ENCODE measurements around the gene MTUS2.

Gene MTUS2

GRCh38 chr13:29266756-29267733, 446.9 kb downstream of the MTUS2 start:
- no peak for DNase-seq

DNA sequence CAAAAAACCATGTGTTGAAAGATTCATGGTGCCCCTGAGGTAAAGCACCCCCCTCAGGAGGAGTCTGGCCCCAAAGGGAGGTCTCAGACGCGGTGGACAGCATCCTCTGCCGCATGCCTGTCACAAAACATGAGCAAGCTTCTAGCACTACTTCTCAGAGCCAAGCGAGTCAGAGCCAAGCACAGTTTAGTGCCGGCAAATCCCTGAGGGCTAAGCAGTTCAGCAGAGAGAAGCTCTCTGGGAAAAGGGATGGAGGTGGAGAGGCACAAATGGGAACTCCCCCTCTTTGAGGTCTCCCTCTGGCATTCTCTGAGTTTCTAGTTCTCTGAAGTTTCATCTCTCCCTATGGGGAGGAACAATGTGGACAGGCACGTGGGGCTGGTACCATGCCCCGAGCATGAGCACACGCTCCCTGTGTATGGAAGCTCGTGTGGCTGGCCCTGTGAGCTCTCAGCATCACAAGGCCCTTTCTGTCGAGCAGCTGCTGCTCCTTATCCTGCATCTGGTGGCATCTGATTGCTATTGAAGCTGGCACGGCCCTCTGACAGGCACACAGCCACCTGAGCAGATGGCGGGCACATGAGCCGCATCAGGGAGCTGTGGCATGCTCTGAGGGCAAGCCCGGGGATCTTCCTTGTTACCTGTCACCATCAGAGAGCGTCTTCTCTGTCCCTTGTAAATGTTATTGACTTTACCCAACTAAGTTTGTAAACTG, 450.3 kb downstream of the MTUS2 start:
- no peak for DNase-seq

DNA sequence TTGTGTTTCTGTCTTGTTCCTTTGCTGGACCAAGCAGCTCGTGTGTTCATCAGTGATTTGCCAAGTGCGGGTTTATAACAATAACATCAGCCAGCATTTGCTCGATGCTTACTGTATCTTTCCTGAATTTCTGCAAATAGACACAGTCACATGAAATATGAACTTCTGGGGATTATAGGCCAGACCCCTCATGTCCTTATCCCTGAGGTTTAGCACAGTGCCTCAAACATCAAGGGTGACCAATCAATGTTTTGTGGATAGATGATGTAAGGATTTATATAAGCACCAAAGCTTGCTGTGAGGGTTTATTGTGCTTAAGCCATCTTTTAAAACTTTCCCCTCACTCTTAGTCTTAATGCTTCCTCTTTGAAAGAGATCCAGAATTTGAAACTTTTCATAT, 451.5 kb downstream of the MTUS2 start:
- DNase-seq = no peak

DNA sequence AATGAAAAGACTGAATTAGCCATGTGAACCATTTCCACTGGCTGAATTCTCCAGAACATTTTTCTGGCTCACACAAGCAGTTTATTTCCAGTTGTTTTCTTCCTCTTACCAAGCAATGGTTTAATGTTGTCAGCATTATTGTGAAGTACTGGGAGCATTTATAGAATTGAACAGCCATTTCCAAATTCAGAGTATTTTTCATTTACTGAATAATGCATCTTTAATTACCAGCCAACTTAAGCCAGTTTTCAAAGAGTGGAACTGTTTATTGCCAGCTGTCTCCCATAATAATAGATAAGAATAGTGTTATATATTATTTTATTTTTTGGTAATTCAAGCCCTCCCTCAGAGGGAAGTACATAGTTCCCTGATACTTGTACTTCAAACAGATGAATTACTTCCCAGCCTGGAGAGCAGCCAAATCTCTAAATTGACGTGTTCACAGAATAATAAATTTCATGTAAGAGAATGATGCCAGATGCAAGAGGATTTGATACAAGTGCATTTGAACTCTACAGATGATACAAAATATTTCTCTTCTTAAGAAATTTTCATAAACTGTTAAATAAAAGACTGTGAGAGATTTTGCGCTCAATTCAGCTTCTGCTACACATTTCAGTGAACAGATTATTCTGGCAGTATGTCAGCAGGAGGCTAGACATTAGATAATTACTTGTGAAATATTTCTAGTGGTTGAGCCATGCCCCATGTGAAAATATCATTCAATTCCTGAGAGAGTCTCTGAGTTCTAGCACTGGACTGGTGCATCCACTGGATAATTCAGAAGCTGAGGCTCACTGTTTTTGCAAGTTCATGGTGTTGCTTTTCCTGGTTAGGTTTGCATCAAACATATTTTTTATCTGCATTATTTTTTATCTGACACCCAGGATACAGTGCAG, 459.5 kb downstream of the MTUS2 start:
- DNase-seq = no peak

GRCh38 chr13:29281932-29282495, 461.9 kb downstream of the MTUS2 start:
- no peak for DNase-seq

- DNase-seq = no peak
These were observed 464.6 kb downstream of the MTUS2 start for GRCh38 chr13:29284726-29285125.

DNA sequence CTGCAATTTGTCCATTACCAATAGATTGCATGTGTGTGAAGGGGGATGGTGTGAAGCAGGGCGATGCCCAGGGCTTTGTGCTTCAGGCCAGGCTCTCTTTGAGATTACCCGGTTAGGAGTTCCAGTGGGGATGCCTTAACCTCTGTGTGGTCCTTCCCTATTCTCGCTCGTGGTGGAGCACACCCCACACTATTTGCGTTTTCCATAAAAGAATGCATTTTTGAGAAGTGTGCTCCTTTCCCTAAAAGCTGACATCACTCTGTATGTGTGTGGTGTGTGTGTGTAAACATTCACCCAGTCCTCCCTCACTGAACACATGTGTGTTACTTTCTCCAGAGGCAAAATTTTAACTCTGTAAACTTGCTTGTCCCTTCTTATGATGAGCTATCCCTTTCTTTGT, 467.1 kb downstream of the MTUS2 start:
- no peak for DNase-seq

DNA sequence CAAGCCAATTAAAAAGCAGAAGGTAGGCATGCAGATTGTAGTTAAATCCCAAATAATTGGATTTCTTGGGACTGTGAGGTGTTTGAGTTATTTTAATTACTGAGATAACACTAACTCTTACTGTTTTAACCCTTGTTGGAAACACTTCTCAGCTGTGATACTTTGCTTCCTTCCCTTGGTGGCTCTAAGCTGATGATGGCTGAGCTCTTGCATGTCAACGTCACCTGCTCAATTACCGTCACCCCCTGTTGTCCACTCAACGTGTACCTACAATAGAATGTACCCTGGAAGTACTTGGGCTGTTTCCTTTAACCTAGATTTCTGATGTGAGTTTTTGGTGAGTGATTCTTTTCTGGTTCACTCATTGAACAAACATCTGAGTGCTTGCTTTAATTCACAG, 471.9 kb downstream of the MTUS2 start:
- no peak for DNase-seq

GRCh38 chr13:29294821-29295220, 474.7 kb downstream of the MTUS2 start:
- DNase-seq = no peak

DNA sequence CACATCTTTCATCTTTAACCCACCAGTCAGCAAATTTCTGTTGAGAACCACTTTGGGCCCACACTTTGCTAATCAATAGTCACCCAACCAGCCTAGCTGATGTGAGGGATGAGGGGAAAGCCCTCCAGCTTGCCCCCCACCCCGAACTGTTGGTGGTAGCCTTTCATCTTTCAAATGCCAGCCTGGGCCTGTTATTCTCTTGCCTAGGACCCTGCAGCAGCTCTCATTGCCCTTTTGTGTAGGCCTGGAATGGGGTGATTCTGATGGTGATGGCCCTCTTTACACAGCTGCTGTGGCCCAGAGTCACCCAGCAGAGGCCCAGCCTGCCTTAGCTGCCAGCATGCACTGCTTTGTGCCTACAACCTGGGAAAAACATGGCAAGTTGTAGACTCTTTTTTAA, 480.9 kb downstream of the MTUS2 start:
- no peak for DNase-seq

GRCh38 chr13:29304148-29304547, 484.0 kb downstream of the MTUS2 start:
- no peak for DNase-seq

GRCh38 chr13:29310806-29311205, 490.7 kb downstream of the MTUS2 start:
- no peak for DNase-seq

DNA sequence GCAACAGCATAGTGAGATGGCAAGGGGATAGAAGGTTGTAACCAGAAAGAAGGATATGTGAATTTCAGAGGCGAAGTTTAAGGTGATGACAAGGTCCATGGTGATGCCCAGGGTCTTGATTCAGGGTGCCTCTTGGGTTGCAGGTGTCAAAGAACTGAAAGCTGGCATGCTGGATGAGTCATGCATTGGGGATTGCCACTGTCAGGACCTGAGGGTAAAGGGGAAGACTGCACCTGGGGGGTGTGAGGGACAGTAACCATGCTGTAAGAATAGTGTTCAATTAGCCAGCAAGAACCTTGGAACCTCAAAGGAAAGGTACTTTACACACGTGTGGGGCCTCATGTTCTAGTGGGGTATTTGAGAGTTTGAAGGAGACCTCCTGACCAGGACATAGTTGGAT, 495.7 kb downstream of the MTUS2 start:
- DNase-seq = no peak

- DNase-seq = no peak
These were observed 497.7 kb downstream of the MTUS2 start for GRCh38 chr13:29317828-29318227.

GRCh38 chr13:29318741-29319140, 498.6 kb downstream of the MTUS2 start:
- no peak for DNase-seq

DNA sequence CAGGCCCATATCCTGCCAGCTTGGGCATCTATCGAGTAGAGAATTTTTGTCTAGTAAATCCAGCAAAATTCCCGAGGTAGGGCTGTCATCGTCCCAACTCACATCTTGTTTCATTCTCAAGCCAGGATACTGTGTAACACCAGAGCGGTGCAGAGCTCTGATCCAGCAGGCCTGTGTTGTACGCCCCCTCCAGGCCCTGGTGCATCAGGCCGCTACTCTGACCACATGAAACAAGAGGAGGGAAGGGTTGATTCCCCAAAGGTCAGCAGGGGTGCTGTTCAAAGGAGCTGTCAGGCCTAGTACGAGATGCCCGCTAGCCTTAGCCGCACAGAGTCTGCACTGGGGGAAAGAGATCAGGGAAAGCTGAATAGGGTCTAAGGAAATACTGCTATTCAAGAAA, 499.3 kb downstream of the MTUS2 start:
- DNase-seq = no peak

- no peak for DNase-seq
These were observed 503.8 kb downstream of the MTUS2 start for GRCh38 chr13:29323954-29324353.

GRCh38 chr13:29324601-29325000, 504.5 kb downstream of the MTUS2 start:
- no peak for DNase-seq

- no peak for DNase-seq
These were observed 508.4 kb downstream of the MTUS2 start for GRCh38 chr13:29328501-29328900.

DNA sequence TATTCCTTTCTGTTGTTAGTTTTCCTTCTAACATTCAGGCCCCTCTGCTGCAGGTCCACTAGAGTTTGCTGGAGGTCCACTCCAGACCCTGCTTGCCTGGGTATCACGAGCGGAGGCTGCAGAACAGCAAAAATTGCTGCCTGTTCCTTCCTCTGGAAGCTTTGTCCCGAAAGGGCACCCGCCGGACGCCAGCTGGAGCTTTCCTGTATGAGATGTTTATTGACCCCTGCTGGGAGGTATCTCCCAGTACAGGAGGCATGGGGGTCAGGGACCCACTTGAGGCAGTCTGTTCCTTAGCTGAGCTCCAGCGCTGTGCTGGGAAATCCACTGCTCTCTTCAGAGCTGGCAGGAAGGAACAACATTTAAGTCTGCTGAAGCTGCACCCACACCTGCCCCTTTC, 516.2 kb downstream of the MTUS2 start:
- DNase-seq = no peak

DNA sequence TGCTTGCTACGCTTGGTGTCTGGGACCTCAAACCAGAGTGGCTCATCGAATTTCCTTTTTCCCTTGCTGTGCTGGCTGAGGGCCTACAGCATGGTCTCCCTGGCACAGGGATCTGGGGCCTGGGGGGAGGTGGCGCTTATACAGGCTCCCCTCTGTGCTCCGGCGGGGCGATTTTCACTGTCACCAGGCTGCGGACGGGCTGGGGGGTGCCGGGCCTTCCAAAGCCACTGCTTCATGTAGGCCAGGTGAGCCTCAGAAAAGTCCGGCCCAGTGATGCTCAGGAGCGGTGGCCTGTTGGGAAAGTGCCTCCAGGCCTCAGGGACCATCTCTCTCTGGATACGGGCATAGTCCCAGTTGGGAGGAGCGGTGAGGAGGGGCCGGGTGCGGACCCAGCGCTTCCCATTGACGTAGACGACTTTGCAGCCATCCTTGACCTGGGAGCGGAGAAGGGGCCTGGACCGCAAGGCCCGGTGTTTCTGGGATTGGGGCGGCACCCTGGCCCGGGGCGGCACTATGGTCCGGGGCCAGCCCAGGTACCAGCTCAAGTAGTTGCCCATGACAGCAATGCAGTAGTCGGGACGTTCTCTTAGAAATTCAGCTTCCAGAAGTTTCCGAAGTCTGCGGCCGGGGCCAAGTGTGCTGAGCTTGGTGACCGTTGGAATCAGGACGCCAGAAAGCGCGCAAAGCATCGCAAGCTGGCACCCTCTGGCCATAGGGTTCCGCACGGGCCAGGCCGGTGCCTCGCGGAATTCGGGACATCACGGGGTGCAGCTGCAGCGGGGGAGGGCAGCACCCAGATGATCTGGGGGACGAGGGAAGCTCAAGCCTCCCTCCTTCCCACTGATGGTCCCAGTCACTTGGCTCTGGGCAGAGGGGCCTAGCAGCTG, 519.5 kb downstream of the MTUS2 start:
- no peak for DNase-seq

Measured in amniotic stem cell (primary cell).